Spleen (tissue), 7 donors: ENCODE measurements around the gene TPST2.

ENCODE experiments used
- POLR2AphosphoS5 ChIP-seq, 3 donors: sonication (generic); formaldehyde crosslinking; IDR thresholded peaks; one replicate each; pipeline ENCODE4 v1.5.1; 2017; ENCODE audit warnings: antibody characterized with exemption in 3 of 3
- TF ChIP-seq, protein P1 (sequence below), 11 experiments: fragments of 200-600 bp in 7 of 11; fragments of 450-650 bp in 4 of 11; sonication (generic) in 4 of 11; IDR thresholded peaks in 8 of 11; conservative IDR thresholded peaks in 3 of 11; 1 replicate in 7 of 11; 2 replicates in 4 of 11; pipeline versions ENCODE4 v1.4.0 to v1.8.0; 2016 to 2021; ENCODE audit warnings: antibody characterized with exemption in 11 of 11, inconsistent platforms in 4 of 11, mild to moderate bottlenecking in 1 of 11
- donor health status: DM: no; HTN: no; CAD: no; lungs with moderate emphysema.
- donor health status: DM: no; HTN: no; CAD: no.
- donor health status: DM: no; HTN: no; CAD: no.

DNA sequence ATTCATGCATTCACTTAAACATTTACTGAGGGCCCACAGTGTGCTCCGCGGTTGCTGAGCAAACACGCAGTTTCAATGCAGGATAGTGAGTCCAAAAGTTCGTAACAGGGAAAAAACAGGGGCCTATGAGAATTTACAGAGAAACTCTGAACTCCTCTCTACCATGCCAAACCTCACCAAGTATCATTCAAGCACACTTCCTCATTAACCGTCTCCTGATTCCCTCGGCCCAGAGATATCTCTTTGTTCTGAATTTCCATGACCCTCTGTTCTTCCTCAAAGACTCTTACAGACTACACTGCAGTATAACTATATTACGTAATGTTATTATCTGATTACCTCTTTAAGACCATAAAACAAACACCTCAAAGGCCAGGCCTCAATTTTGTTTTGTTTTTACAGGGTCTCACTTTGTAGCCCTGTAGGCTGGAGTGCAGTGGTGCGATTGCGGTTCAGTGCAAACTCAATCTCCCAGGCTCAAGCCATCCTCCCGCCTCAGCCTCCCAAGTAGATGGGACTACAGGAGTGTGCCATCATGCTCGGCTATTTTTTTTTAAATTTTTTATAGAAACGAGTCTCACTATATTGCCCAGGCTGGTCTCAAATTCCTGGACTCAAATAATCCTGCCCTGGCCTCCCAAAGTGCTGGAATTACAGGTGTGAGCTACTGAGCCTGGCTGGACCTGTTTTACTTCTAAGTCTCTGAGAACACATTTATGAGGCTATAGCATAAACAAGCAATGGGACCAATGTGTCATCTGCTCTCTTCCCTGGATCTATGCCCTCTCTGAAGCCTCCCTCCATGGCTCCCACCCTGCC lies 109.9 kb downstream of the TPST2 start:
- no peak for TF ChIP-seq POLR2AphosphoS5 (IDR thresholded peaks at IDR 0.05)
- TF ChIP-seq, protein P1, sequence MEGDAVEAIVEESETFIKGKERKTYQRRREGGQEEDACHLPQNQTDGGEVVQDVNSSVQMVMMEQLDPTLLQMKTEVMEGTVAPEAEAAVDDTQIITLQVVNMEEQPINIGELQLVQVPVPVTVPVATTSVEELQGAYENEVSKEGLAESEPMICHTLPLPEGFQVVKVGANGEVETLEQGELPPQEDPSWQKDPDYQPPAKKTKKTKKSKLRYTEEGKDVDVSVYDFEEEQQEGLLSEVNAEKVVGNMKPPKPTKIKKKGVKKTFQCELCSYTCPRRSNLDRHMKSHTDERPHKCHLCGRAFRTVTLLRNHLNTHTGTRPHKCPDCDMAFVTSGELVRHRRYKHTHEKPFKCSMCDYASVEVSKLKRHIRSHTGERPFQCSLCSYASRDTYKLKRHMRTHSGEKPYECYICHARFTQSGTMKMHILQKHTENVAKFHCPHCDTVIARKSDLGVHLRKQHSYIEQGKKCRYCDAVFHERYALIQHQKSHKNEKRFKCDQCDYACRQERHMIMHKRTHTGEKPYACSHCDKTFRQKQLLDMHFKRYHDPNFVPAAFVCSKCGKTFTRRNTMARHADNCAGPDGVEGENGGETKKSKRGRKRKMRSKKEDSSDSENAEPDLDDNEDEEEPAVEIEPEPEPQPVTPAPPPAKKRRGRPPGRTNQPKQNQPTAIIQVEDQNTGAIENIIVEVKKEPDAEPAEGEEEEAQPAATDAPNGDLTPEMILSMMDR (IDR thresholded peaks at IDR 0.05 in 8 of 11, conservative IDR thresholded peaks at IDR 0.05 in 3 of 11), result no peak
